ENCODE measurements around the gene MLLT3.

DNA sequence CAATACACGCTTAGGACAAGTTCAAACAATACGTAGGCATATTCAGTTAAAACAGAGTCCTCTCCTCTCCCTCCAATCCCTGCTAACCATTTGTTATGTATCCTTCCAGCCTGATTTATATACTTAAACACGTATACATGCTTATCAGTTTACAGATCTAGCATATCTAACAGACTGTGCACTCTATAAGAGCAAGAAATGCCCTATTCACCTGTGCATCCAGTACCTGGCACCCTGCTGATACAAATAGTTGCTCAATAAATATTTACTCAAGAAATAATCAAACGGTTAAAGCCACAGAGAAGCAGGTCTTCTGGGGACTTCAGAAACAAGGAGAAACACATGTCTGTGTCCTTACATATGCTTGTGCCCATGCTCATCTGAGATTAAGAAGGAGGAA is 55.9 kb downstream of the MLLT3 start:
- TF ChIP-seq, protein P1, sequence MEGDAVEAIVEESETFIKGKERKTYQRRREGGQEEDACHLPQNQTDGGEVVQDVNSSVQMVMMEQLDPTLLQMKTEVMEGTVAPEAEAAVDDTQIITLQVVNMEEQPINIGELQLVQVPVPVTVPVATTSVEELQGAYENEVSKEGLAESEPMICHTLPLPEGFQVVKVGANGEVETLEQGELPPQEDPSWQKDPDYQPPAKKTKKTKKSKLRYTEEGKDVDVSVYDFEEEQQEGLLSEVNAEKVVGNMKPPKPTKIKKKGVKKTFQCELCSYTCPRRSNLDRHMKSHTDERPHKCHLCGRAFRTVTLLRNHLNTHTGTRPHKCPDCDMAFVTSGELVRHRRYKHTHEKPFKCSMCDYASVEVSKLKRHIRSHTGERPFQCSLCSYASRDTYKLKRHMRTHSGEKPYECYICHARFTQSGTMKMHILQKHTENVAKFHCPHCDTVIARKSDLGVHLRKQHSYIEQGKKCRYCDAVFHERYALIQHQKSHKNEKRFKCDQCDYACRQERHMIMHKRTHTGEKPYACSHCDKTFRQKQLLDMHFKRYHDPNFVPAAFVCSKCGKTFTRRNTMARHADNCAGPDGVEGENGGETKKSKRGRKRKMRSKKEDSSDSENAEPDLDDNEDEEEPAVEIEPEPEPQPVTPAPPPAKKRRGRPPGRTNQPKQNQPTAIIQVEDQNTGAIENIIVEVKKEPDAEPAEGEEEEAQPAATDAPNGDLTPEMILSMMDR (IDR thresholded peaks at IDR 0.05; ENCODE audit: low read depth, low read length), result no peak
- no peak for TF ChIP-seq EZH2phosphoT487 (IDR thresholded peaks at IDR 0.05; ENCODE audit: low read depth)

Measured in OCI-LY3 (cell line).